Posterior cingulate gyrus (tissue), 11 donors: ENCODE data around the gene SKP2.
"Not testable (repeated sequence)": the region's sequence is repeated elsewhere in the genome, so short reads cannot be mapped to it uniquely, and the experiment has no call there.

ENCODE experiments used
- DNase-seq, 10 donors: peaks; one replicate each; pipeline versions ENCODE4 v3.0.0 to v3.0.0-alpha.2; 2020 to 2021; ENCODE audit warnings: mixed read lengths in 3 of 10
- intact Hi-C: fragments of 100-400 bp; cut with DNase I; formaldehyde crosslinking; loops from one replicate; pipeline ENCODE4 v1.15.1; 2023

Gene SKP2

GRCh38 chr5:36151434-36152323 is at the start of gene SKP2, which contains the start of gene LMBRD2:
SKP2 (plus strand) TSS chr5:36152111; CDS start chr5:36152263, 152 bp downstream.
LMBRD2 (minus strand) TSS chr5:36151887; CDS start chr5:36143349, 8,538 bp downstream.
- DNase-seq, result peak; percentile 98 to 100 (median 99)
- intact Hi-C loops, result loop anchor here (5.0 kb wide), 2 partner anchors 91 to 726 kb away; partner anchors contain the start of genes NADK2 and NIPBL

GRCh38 chr5:36105819-36106218 is 46.1 kb upstream of the SKP2 start:
- intact Hi-C loops, result no loop called here
- no peak for DNase-seq

- no peak for DNase-seq
- intact Hi-C loops, result no loop called here
Measured at GRCh38 chr5:36108758-36109460, 43.0 kb upstream of the SKP2 start.

- no peak for DNase-seq
- intact Hi-C loops, result no loop called here
Measured at GRCh38 chr5:36111238-36111637, 40.7 kb upstream of the SKP2 start.

DNA sequence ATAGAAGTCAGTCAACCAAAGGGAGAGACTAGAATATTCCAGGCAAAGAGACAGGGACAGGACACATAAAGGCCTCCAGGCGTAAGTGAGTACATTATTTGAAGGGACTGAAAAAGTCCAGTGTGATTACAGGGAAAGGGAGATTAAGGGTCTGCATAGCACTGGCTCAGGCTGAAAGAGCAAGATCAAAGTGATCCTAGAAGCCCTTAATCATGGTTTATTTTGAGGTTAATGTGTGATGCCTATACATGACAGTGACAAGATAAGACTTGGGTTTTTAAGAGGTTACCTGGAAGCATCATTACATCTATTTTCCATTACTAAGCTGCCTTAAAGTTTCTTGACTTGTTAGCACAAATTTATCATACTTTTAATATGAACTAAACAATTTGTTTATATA is 26.0 kb upstream of the SKP2 start:
- no peak for DNase-seq
- intact Hi-C loops, result no loop called here

- DNase-seq, result no peak
- intact Hi-C loops, result no loop called here
Measured at GRCh38 chr5:36128795-36129194, 23.1 kb upstream of the SKP2 start.

DNA sequence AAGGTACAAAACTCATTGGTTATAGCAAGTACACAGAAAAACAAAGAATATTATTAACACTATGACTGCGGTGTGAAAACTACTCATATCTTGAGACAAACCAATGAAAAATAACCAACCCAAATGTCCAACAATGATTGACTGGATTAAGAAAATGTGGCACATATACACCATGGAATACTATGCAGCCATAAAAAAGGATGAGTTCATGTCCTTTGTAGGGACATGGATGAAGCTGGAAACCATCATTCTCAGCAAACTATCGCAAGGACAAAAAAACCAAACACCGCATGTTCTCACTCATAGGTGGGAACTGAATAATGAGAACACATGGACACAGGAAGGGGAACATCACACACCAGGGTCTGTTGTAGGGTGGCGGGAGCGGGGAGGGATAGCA is 22.2 kb upstream of the SKP2 start:
- intact Hi-C loops, DNase-seq: not testable (repeated sequence)

DNA sequence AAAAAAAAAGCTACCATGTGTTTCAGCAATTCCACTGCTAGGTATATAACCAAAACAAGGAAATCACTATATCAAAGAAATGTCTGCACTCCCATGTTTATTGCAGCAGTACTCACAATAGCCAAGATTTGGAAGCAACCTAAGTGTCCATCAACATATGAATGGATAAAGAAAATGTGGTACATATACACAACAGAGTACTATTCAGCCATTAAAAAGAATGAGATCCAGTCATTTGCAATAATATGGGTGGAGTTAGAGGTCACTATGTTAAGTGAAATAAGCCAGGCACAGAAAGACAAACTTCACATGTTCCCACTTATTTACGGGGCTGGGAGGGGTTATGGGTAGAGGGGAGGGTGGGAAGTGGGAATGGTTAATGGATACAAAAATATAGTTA is 18.9 kb upstream of the SKP2 start:
- DNase-seq, intact Hi-C loops: not testable (repeated sequence)

GRCh38 chr5:36135988-36136387 is 15.9 kb upstream of the SKP2 start:
- DNase-seq, result no peak
- intact Hi-C loops, result no loop called here

- DNase-seq, result no peak
- intact Hi-C loops, result no loop called here
Measured at GRCh38 chr5:36136581-36136980, 15.3 kb upstream of the SKP2 start.

GRCh38 chr5:36138900-36139683 is 12.8 kb upstream of the SKP2 start:
- peak in 1 of 10 donors; percentile 61 for DNase-seq
- intact Hi-C loops, result no loop called here

- no peak for DNase-seq
- intact Hi-C loops, result no loop called here
Measured at GRCh38 chr5:36145311-36145710, 6.6 kb upstream of the SKP2 start.

GRCh38 chr5:36146390-36146789 is 5.5 kb upstream of the SKP2 start:
- intact Hi-C loops, result no loop called here
- no peak for DNase-seq

DNA sequence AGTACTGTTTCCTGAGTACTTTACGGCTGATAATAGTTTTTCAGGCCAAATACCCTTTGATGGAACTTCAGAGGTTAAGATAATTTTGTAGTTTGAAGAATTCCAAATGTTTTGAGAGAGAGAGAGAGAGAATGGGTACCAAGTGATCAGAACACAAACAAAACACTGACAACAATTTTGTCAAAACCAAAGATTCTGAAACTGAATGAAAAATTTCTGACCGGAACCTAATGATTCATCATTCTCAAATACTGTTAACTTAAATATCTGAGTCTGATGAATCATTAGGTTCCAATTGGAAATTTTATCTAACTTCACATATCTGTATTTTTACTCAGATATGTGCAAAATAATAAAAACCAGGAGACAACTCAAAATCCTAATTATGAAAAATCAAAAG is 4.2 kb upstream of the SKP2 start:
- DNase-seq, result no peak
- intact Hi-C loops, result no loop called here

GRCh38 chr5:36150676-36151433 is 1.1 kb upstream of the SKP2 start:
- intact Hi-C loops, result loop anchor here (5.0 kb wide), 2 partner anchors 91 to 726 kb away; partner anchors contain the start of genes NADK2 and NIPBL

GRCh38 chr5:36152324-36153297 is 700 bp downstream of the SKP2 start:
- peak in 2 of 10 donors; percentile 60 to 80 for DNase-seq
- intact Hi-C loops, result loop anchor here (5.0 kb wide), 2 partner anchors 90 to 725 kb away; partner anchors contain the start of genes NADK2 and NIPBL

More at GRCh38 chr5:36150676-36151433, 1.1 kb upstream of the SKP2 start:
- DNase-seq, result peak in 9 of 10 donors; percentile 28 to 96 (median 68)

GRCh38 chr5:36153298-36153677 is 1.4 kb downstream of the SKP2 start:
- DNase-seq, result no peak
- intact Hi-C loops, result loop anchor here (5.0 kb wide), 2 partner anchors 89 to 724 kb away; partner anchors contain the start of genes NADK2 and NIPBL

DNA sequence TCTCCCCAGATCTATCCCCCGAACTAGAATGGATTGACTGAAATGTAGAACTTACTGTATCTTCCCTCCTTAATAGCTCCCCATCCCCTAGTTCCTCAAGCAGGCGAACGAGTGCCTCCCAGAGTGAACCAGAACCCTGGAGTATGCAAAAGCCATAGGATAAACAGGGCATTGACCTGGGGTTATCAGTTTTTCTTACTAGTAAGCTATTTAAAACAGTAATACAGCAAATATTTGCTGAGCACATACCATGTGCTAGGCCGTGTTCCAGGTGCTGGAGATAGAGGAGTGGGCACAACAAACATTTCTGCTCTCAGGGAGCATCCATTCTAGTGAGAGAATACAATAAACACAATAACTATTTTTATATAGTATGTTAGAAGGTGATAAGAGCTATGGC is 1.8 kb downstream of the SKP2 start:
- intact Hi-C loops, result loop anchor here (5.0 kb wide), 2 partner anchors 89 to 724 kb away; partner anchors contain the start of genes NADK2 and NIPBL
- no peak for DNase-seq
